GM06990 (cell line): ENCODE data around the gene COL5A1.

Source experiments
- DNase-seq: peaks from one replicate; pipeline ENCODE4 v3.0.0-alpha.2; 2011; ENCODE audit not compliant: insufficient read length; ENCODE audit errors: extremely low read depth
- H3K27me3 ChIP-seq: replicated peaks from 2 replicates; pipeline ENCODE4 v1.6.0; 2011; ENCODE audit warnings: low read length; ENCODE audit not compliant: control insufficient read depth, insufficient read depth
- H3K36me3 ChIP-seq: 2 replicates; pipeline ENCODE4 v1.5.1; 2011; ENCODE audit warnings: low read length; ENCODE audit not compliant: control insufficient read depth, insufficient read depth
- H3K4me3 ChIP-seq: replicated peaks from 2 replicates; pipeline ENCODE4 v1.5.1; 2011; ENCODE audit warnings: low read depth, mild to moderate bottlenecking, control low read depth, low read length
- CTCF ChIP-seq: IDR thresholded peaks from 2 replicates; pipeline ENCODE4 v1.5.1; 2011; ENCODE audit warnings: low read length, control low read depth, mild to moderate bottlenecking, inconsistent platforms; ENCODE audit not compliant: insufficient read depth, poor library complexity, severe bottlenecking

COL5A1 gene

GRCh38 chr9:134658378-134658955, 16.9 kb downstream of the COL5A1 start:
- Histone ChIP-seq H3K27me3 (no peaks in the 10 kb centered on the region), H3K4me3 (no peak overlapping the region), H3K36me3 (no peaks in the 10 kb centered on the region)
- DNase-seq, result no peak
- no peak for TF ChIP-seq CTCF

- no peak overlapping the region for H3K4me3 ChIP-seq
- no peaks in the 10 kb centered on the region for H3K36me3 ChIP-seq
- TF ChIP-seq CTCF, result no peak
- DNase-seq, result no peak
- no peaks in the 10 kb centered on the region for H3K27me3 ChIP-seq
Measured at GRCh38 chr9:134659688-134660131, 18.1 kb downstream of the COL5A1 start.

- no peaks in the 10 kb centered on the region for H3K36me3 ChIP-seq
- peak; percentile 34 for TF ChIP-seq CTCF
- H3K4me3 ChIP-seq, result no peak overlapping the region
- no peak for DNase-seq
- no peaks in the 10 kb centered on the region for H3K27me3 ChIP-seq
Measured at GRCh38 chr9:134660407-134660806, 18.8 kb downstream of the COL5A1 start.

GRCh38 chr9:134661299-134661698, 19.7 kb downstream of the COL5A1 start:
- H3K36me3 ChIP-seq, result no peaks in the 10 kb centered on the region
- no peak for TF ChIP-seq CTCF
- DNase-seq, result no peak
- H3K27me3 ChIP-seq, result no peaks in the 10 kb centered on the region
- no peak overlapping the region for H3K4me3 ChIP-seq

GRCh38 chr9:134661791-134662142, 20.2 kb downstream of the COL5A1 start:
- no peak for DNase-seq
- H3K4me3 ChIP-seq, result no peak overlapping the region
- no peaks in the 10 kb centered on the region for H3K27me3 ChIP-seq
- no peak for TF ChIP-seq CTCF
- H3K36me3 ChIP-seq, result no peaks in the 10 kb centered on the region
